Activated CD4-positive, alpha-beta T cell treated with anti-CD3 and anti-CD28 coated beads, Interleukin-2, amount 10 ng/mL, durations not matched to agents 7 days and 5 days (primary cell): ENCODE data around the gene BLOC1S3. TPM values are rescaled to one million over a fixed set of nuclear protein-coding genes. Genes with fewer than 3 reads are reported as not detected.
A peak's percentile ranks its signal among the peaks of the same experiment; 100 is the strongest.

Experiments
- CTCF ChIA-PET: fragments of 350-600 bp; sonication (Branson Sonifier 250); formaldehyde crosslinking; loops from one replicate; lab custom pipeline; 2021; ENCODE audit warnings: antibody characterized with exemption; lab: Charles Lee
- POLR2A ChIA-PET: fragments of 350-600 bp; sonication (Branson Sonifier 250); formaldehyde crosslinking; loops from one replicate; lab custom pipeline; 2021; ENCODE audit warnings: antibody characterized with exemption; lab: Charles Lee
- DNase-seq: peaks from one replicate; pipeline ENCODE4 v3.0.0-alpha.2; 2020
- H3K27ac Mint-ChIP-seq: one replicate; pipeline ENCODE4 v1.8.0; 2021; ENCODE audit warnings: mild to moderate bottlenecking, moderate library complexity, mixed read lengths
- H3K27me3 Mint-ChIP-seq: one replicate; pipeline ENCODE4 v1.8.0; 2021; ENCODE audit warnings: mixed read lengths
- H3K36me3 Mint-ChIP-seq: one replicate; pipeline ENCODE4 v1.8.0; 2021; ENCODE audit warnings: low read depth, mixed read lengths
- H3K4me1 Mint-ChIP-seq: one replicate; pipeline ENCODE4 v1.8.0; 2021; ENCODE audit warnings: mixed read lengths
- H3K4me3 Mint-ChIP-seq: one replicate; pipeline ENCODE4 v1.8.0; 2021; ENCODE audit warnings: mild to moderate bottlenecking, moderate library complexity, mixed read lengths
- H3K9me3 Mint-ChIP-seq: one replicate; pipeline ENCODE4 v1.8.0; 2021; ENCODE audit warnings: mixed read lengths
- total RNA-seq, 2 experiments: library from RNA; stranded (reverse); gene quantifications; one replicate each; pipeline ENCODE4 v1.2.3, GENCODE V29; 2021

Gene BLOC1S3
- total RNA-seq, 2 experiments from 2014 or later, result 15.3 to 19.7 TPM

GRCh38 chr19:45159971-45160324, 18.6 kb upstream of the BLOC1S3 start:
- CTCF ChIA-PET, result interaction anchor here (1.1 to 1.4 kb wide), 2 partner anchors 11 to 34 kb away, joined by 3 to 4 read pairs; no protein-coding TSS in a partner anchor
- no peak overlapping the region for H3K4me3 Mint-ChIP-seq

GRCh38 chr19:45160870-45161737, 17.5 kb upstream of the BLOC1S3 start, which contains the start of gene NKPD1:
Gene NKPD1 (minus strand): TSS chr19:45160982. CDS start chr19:45160150, 832 bp downstream.
- Mint-ChIP-seq H3K27me3 (peaks cover 14% of the 10 kb centered on the region), H3K4me1 (peaks cover 16% of the 10 kb centered on the region), H3K36me3 (no peaks in the 10 kb centered on the region), H3K9me3 (no peaks in the 10 kb centered on the region), H3K27ac (peak within 1 kb of the TSS; percentile 25), H3K4me3 (no peak within 1 kb of the TSS)
- DNase-seq, result no peak
- POLR2A ChIA-PET, result no interaction called here
- CTCF ChIA-PET, result no interaction called here

More at GRCh38 chr19:45159971-45160324, 18.6 kb upstream of the BLOC1S3 start:
- Mint-ChIP-seq H3K4me1 (peaks cover 12% of the 10 kb centered on the region), H3K36me3 (no peaks in the 10 kb centered on the region), H3K9me3 (no peaks in the 10 kb centered on the region), H3K27me3 (peaks cover 14% of the 10 kb centered on the region), H3K27ac (no peak overlapping the region)
- no peak for DNase-seq
- POLR2A ChIA-PET, result no interaction called here

GRCh38 chr19:45161738-45162607, 16.6 kb upstream of the BLOC1S3 start:
- ChIA-PET CTCF (no interaction called here), POLR2A (no interaction called here)
- Mint-ChIP-seq H3K4me1 (peaks cover 18% of the 10 kb centered on the region), H3K9me3 (no peaks in the 10 kb centered on the region), H3K27ac (no peak overlapping the region), H3K4me3 (no peak overlapping the region), H3K27me3 (peaks cover 11% of the 10 kb centered on the region), H3K36me3 (no peaks in the 10 kb centered on the region)
- no peak for DNase-seq

- Mint-ChIP-seq H3K36me3 (no peaks in the 10 kb centered on the region), H3K4me1 (peaks cover 21% of the 10 kb centered on the region), H3K9me3 (no peaks in the 10 kb centered on the region), H3K4me3 (no peak overlapping the region), H3K27ac (no peak overlapping the region), H3K27me3 (peaks cover 7% of the 10 kb centered on the region)
- DNase-seq, result no peak
- ChIA-PET CTCF (interaction anchor here (1.1 kb wide), 1 partner anchor 48 kb away, joined by 3 read pairs; no protein-coding TSS in a partner anchor), POLR2A (no interaction called here)
Measured at GRCh38 chr19:45162608-45163143, 15.9 kb upstream of the BLOC1S3 start.

GRCh38 chr19:45163156-45163555, 15.4 kb upstream of the BLOC1S3 start:
- peaks cover 4% of the 10 kb centered on the region for H3K27me3 Mint-ChIP-seq
- no peak overlapping the region for H3K27ac Mint-ChIP-seq
- H3K4me1 Mint-ChIP-seq, result peaks cover 21% of the 10 kb centered on the region
- POLR2A ChIA-PET, result no interaction called here
- no peak for DNase-seq
- no peaks in the 10 kb centered on the region for H3K36me3 Mint-ChIP-seq
- no peak overlapping the region for H3K4me3 Mint-ChIP-seq
- CTCF ChIA-PET, result interaction anchor here (1.1 kb wide), 1 partner anchor 48 kb away, joined by 3 read pairs; no protein-coding TSS in a partner anchor
- H3K9me3 Mint-ChIP-seq, result no peaks in the 10 kb centered on the region

- H3K27me3 Mint-ChIP-seq, result no peaks in the 10 kb centered on the region
- CTCF ChIA-PET, result interaction anchor here (1.1 to 1.8 kb wide), 4 partner anchors 11 to 47 kb away, joined by 3 to 6 read pairs (median 3); partner anchors contain the start of genes BLOC1S3 and TRAPPC6A
- H3K4me3 Mint-ChIP-seq, result no peak overlapping the region
- POLR2A ChIA-PET, result no interaction called here
- H3K36me3 Mint-ChIP-seq, result no peaks in the 10 kb centered on the region
- peaks cover 23% of the 10 kb centered on the region for H3K4me1 Mint-ChIP-seq
- H3K9me3 Mint-ChIP-seq, result no peaks in the 10 kb centered on the region
- DNase-seq, result no peak
- peak overlapping the region; percentile 60 for H3K27ac Mint-ChIP-seq
Measured at GRCh38 chr19:45163751-45164460, 14.7 kb upstream of the BLOC1S3 start.

GRCh38 chr19:45164577-45165335, 13.8 kb upstream of the BLOC1S3 start:
- H3K9me3 Mint-ChIP-seq, result no peaks in the 10 kb centered on the region
- no peak overlapping the region for H3K4me3 Mint-ChIP-seq
- no peaks in the 10 kb centered on the region for H3K36me3 Mint-ChIP-seq
- ChIA-PET POLR2A (no interaction called here), CTCF (interaction anchor here (1.1 to 1.8 kb wide), 3 partner anchors 12 to 15 kb away, joined by 3 to 6 read pairs (median 3); partner anchors contain the start of genes BLOC1S3 and TRAPPC6A)
- peak; percentile 46 for DNase-seq
- H3K4me1 Mint-ChIP-seq, result peaks cover 28% of the 10 kb centered on the region
- H3K27ac Mint-ChIP-seq, result peak overlapping the region; percentile 60
- H3K27me3 Mint-ChIP-seq, result no peaks in the 10 kb centered on the region

- ChIA-PET CTCF (interaction anchor here (0.7 to 3.7 kb wide), 3 partner anchors 12 to 14 kb away, joined by 3 to 11 read pairs (median 5); partner anchors contain the start of genes BLOC1S3 and TRAPPC6A), POLR2A (no interaction called here)
- H3K27me3 Mint-ChIP-seq, result no peaks in the 10 kb centered on the region
- peaks cover 45% of the 10 kb centered on the region for H3K4me1 Mint-ChIP-seq
- peak overlapping the region; percentile 63 for H3K27ac Mint-ChIP-seq
- no peaks in the 10 kb centered on the region for H3K36me3 Mint-ChIP-seq
- H3K9me3 Mint-ChIP-seq, result no peaks in the 10 kb centered on the region
- H3K4me3 Mint-ChIP-seq, result no peak overlapping the region
- no peak for DNase-seq
Measured at GRCh38 chr19:45166723-45167252, 11.8 kb upstream of the BLOC1S3 start.

GRCh38 chr19:45168767-45169351, 9.7 kb upstream of the BLOC1S3 start:
- no peak overlapping the region for H3K4me3 Mint-ChIP-seq
- H3K27ac Mint-ChIP-seq, result peak overlapping the region; percentile 46
- H3K27me3 Mint-ChIP-seq, result no peaks in the 10 kb centered on the region
- H3K4me1 Mint-ChIP-seq, result peaks cover 57% of the 10 kb centered on the region
- DNase-seq, result no peak
- H3K36me3 Mint-ChIP-seq, result no peaks in the 10 kb centered on the region
- ChIA-PET CTCF (interaction anchor here (3.7 kb wide), 1 partner anchor 10 kb away, joined by 11 read pairs; the partner anchor contains the start of genes BLOC1S3 and TRAPPC6A), POLR2A (no interaction called here)
- no peaks in the 10 kb centered on the region for H3K9me3 Mint-ChIP-seq

- Mint-ChIP-seq H3K27me3 (no peaks in the 10 kb centered on the region), H3K27ac (peak overlapping the region; percentile 60), H3K4me3 (no peak overlapping the region), H3K9me3 (no peaks in the 10 kb centered on the region), H3K4me1 (peaks cover 55% of the 10 kb centered on the region), H3K36me3 (no peaks in the 10 kb centered on the region)
- ChIA-PET POLR2A (no interaction called here), CTCF (interaction anchor here (0.6 to 3.7 kb wide), 2 partner anchors 9 to 86 kb away, joined by 3 to 11 read pairs; partner anchors contain the start of genes BLOC1S3 and TRAPPC6A)
- no peak for DNase-seq
Measured at GRCh38 chr19:45169602-45170001, 9.0 kb upstream of the BLOC1S3 start.
